ENCODE data around the gene NLN.
"Not testable (repeated sequence)": the region's sequence is repeated elsewhere in the genome, so short reads cannot be mapped to it uniquely, and the experiment has no call there.

The NLN gene

DNA sequence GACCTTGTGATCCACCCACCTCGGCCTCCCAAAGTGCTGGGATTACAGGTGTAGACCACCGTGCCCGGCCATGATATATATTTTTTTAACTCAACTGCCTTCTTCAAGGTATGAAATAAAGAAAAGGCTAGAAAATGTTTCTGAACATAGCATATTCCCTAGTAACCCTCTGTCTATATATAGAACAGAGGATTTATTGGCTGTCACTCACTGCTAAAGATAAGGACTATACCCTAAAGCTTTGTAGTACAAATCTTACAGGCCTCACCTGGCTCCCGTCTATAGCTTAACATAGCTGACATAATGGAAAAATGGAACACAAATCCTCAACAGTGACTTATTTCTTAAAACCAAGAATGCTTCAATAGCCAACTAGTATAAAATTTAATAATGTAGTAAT lies 14.3 kb upstream of the NLN start:
- peaks cover 47% of the 10 kb centered on the region for H3K36me3 Mint-ChIP-seq (ENCODE audit: insufficient read depth)
- DNase-seq (ENCODE audit: low spot score in 2 of 2) = no peak
- ATAC-seq (replicated peaks; ENCODE audit: extremely low read depth, poor library complexity, severe bottlenecking) = no peak
- no peak overlapping the region for H3K4me3 Mint-ChIP-seq
- peaks cover 6% of the 10 kb centered on the region for H3K4me1 Mint-ChIP-seq
- no peak overlapping the region for H3K27ac Mint-ChIP-seq (ENCODE audit: low read depth)
- H3K27me3 Mint-ChIP-seq = no peaks in the 10 kb centered on the region
- no peaks in the 10 kb centered on the region for H3K9me3 Mint-ChIP-seq

- H3K4me3 Mint-ChIP-seq = no peak overlapping the region
- H3K27me3 Mint-ChIP-seq = no peaks in the 10 kb centered on the region
- peaks cover 44% of the 10 kb centered on the region for H3K36me3 Mint-ChIP-seq (ENCODE audit: insufficient read depth)
- no peak overlapping the region for H3K27ac Mint-ChIP-seq (ENCODE audit: low read depth)
- ATAC-seq (replicated peaks; ENCODE audit: extremely low read depth, poor library complexity, severe bottlenecking) (no peak), DNase-seq (ENCODE audit: low spot score in 2 of 2) (no peak)
- H3K9me3 Mint-ChIP-seq = no peaks in the 10 kb centered on the region
- H3K4me1 Mint-ChIP-seq = peaks cover 9% of the 10 kb centered on the region
Observed at GRCh38 chr5:65708145-65708544, 13.9 kb upstream of the NLN start.

DNA sequence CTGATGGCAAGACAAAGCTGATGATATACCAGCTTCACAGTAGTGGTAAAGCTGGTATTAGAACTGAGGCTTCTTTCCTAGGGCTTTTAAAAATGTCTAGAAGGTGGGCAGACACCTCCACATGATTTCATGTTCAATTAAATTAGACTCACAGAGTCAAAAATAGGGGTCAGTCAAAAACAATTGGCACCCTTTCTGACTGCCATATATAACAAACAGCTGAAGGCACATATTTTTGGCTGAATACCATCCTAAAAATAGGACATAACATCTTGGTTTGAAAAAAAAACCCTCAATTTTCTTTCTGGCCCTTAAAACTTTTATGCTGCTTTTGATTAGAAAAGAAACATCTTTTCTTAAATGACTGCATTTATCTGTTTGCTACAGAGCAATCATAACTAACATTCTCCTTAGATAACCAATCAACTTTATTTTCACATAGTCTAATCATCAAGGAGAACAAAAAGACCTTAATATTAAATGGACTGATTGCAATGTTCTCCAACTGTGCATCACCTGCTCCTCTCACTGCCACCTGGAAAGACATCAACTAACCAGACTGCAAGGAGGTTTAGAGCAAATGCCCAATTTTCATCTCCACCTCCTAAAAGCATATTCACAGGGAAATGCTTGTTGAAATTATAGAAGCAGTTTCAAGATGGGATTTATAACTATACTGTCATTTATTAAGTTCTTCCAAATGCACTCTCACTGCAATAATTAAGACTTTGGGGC lies 3.3 kb upstream of the NLN start:
- Mint-ChIP-seq H3K27ac (ENCODE audit: low read depth) (peak overlapping the region; percentile 91), H3K4me3 (peak overlapping the region; percentile 91), H3K27me3 (no peaks in the 10 kb centered on the region), H3K36me3 (ENCODE audit: insufficient read depth) (peaks cover 11% of the 10 kb centered on the region), H3K4me1 (peaks cover 25% of the 10 kb centered on the region), H3K9me3 (no peaks in the 10 kb centered on the region)
- ATAC-seq (replicated peaks; ENCODE audit: extremely low read depth, poor library complexity, severe bottlenecking) (no peak), DNase-seq (ENCODE audit: low spot score in 2 of 2) (no peak)

DNA sequence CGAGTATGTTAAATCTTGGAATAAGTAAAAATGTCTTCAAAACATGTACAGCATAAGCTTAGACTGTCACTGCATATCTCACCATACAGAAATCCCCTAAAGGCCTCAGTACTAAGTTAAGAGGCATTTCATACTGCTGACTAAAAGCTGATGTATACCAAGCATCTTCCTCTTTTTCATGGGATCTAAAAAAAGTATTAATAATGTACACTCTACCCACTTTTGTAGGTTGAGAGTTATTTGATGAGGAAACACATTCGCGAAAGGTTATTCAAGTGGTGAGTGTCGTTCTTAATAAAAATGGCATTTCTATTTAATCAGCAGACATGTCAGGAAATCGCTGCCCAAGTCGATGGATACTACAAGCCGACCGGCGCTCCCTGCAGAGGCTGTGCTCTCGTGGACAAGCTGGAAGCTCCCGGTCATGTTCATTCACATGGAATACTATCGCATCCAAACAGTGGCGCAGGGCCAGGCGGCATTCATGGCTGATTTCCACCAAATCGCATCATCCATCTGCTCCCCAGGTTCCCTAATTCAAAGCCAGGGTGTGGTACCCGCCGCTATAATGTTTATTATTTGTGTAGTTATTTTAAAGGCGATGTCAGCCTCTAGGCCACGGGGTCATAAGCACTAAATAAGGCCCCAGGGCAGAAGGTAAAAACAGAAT lies 820 bp upstream of the NLN start:
- no peaks in the 10 kb centered on the region for H3K27me3 Mint-ChIP-seq
- peak overlapping the region; percentile 91 for H3K4me3 Mint-ChIP-seq
- peak overlapping the region; percentile 91 for H3K27ac Mint-ChIP-seq (ENCODE audit: low read depth)
- peaks cover 5% of the 10 kb centered on the region for H3K36me3 Mint-ChIP-seq (ENCODE audit: insufficient read depth)
- ATAC-seq (replicated peaks; ENCODE audit: extremely low read depth, poor library complexity, severe bottlenecking) (peak; percentile 2), DNase-seq (ENCODE audit: low spot score in 2 of 2) (no peak)
- H3K9me3 Mint-ChIP-seq = no peaks in the 10 kb centered on the region
- H3K4me1 Mint-ChIP-seq = peaks cover 19% of the 10 kb centered on the region

DNA sequence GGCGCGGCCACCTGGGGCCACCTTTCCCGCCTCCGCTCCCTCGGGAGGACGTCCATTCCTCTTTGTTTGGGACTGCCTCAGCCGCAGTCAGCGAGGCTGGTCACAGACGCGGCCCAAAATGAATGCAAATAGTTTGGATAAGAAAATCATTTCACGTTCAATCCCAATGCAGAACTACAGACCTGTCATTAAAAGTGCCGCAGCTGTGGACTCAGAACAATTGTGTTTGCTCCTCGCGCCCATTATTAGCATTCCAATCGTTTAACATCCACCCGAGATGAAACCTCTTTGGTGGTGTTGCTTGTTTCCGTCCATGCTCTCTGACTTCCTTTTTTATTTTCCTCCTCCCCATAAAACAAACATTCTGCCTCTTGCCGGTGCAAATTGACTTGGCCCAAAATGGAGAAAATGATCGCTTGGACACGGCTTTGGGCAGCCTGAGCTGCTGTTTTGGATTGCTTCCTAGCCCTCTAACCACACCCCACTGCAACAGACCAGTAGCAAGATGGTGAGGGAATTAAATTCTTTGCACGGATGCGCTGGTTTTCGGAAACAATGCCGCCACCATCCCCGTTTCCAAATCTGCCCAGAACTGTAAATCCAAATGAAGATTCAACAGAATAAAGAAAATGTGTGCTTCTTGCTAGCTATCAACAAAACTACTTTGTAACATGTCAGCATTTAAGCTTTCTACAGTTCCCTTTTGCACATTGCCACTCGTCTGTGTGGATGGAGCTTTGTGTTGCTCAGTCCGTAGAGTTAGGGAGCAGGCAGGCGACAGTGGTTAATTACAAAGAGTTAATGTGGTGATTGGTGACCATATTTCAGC lies 784 bp downstream of the NLN start:
- DNase-seq (ENCODE audit: low spot score in 2 of 2) = no peak
- Mint-ChIP-seq H3K4me3 (peak overlapping the region; percentile 91), H3K36me3 (ENCODE audit: insufficient read depth) (peaks cover 5% of the 10 kb centered on the region), H3K4me1 (peaks cover 19% of the 10 kb centered on the region), H3K27me3 (no peaks in the 10 kb centered on the region), H3K9me3 (no peaks in the 10 kb centered on the region), H3K27ac (ENCODE audit: low read depth) (peak overlapping the region; percentile 36)
- no peak for ATAC-seq (replicated peaks; ENCODE audit: extremely low read depth, poor library complexity, severe bottlenecking)

DNA sequence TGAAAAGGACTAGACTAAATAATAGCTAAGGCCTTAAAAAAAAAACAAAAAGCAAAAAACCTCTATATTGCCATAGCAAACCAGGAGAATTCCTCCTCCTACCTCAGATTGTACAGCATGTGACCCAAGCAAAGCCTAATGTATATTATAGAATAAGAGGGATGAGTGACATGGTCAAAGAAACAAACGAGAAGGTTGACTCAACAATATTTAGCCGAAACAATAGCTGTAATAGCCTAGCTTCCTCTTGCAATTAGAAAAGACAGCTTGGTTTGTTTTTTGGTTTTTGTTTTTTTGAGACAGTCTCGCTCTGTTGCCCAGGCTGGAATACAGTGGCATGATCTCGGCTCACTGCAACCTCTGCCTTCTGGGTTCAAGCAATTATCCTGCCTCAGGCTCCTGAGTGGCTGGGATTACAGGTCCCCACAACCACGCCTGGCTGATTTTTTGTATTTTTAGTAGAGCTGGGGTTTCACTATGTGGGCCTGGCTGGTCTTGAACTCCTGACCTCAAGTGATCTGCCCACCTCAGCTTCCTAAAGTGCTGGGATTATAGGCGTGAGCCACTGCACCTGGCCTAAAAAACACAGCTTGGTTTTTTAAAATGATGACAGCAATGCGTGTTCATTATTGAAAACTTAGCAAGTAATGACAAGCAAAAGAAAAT lies 5.6 kb downstream of the NLN start:
- no peak overlapping the region for H3K27ac Mint-ChIP-seq (ENCODE audit: low read depth)

DNA sequence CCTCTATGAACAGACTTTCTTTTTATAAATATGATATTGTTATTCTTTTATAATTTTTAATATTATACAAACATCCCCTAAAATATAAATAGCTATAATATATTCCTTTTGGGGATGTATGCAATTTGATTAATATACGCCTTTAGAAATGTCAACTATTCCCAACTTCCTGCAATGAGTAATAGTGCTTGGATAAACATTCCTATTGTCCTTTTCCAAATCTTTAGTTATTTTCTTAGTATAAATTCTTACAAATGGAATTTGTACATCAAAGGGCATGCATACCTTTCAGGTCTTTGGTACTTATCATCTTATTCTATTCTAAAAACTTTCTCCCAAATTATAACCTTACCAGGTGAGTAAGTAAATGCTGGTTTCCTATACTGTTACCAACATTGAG lies 6.2 kb downstream of the NLN start:
- Mint-ChIP-seq H3K4me1 (peaks cover 2% of the 10 kb centered on the region), H3K9me3 (no peaks in the 10 kb centered on the region), H3K27me3 (no peaks in the 10 kb centered on the region), H3K36me3 (ENCODE audit: insufficient read depth) (peaks cover 1% of the 10 kb centered on the region), H3K27ac (ENCODE audit: low read depth) (no peak overlapping the region), H3K4me3 (no peak overlapping the region)
- no peak for DNase-seq (ENCODE audit: low spot score in 2 of 2)
- no peak for ATAC-seq (replicated peaks; ENCODE audit: extremely low read depth, poor library complexity, severe bottlenecking)

More for the DNA sequence above, 5.6 kb downstream of the NLN start:
- H3K36me3 Mint-ChIP-seq (ENCODE audit: insufficient read depth) = peaks cover 4% of the 10 kb centered on the region
- H3K27me3 Mint-ChIP-seq = no peaks in the 10 kb centered on the region
- H3K9me3 Mint-ChIP-seq = no peaks in the 10 kb centered on the region
- H3K4me3 Mint-ChIP-seq = no peak overlapping the region
- peaks cover 8% of the 10 kb centered on the region for H3K4me1 Mint-ChIP-seq
- DNase-seq (ENCODE audit: low spot score in 2 of 2) (no peak), ATAC-seq (replicated peaks; ENCODE audit: extremely low read depth, poor library complexity, severe bottlenecking) (no peak)

- no peak overlapping the region for H3K4me3 Mint-ChIP-seq
- no peaks in the 10 kb centered on the region for H3K4me1 Mint-ChIP-seq
- H3K27me3 Mint-ChIP-seq = no peaks in the 10 kb centered on the region
- no peak overlapping the region for H3K27ac Mint-ChIP-seq (ENCODE audit: low read depth)
- no peaks in the 10 kb centered on the region for H3K9me3 Mint-ChIP-seq
- ATAC-seq (replicated peaks; ENCODE audit: extremely low read depth, poor library complexity, severe bottlenecking) (no peak), DNase-seq (ENCODE audit: low spot score in 2 of 2) (no peak)
- H3K36me3 Mint-ChIP-seq (ENCODE audit: insufficient read depth) = peaks cover 1% of the 10 kb centered on the region
Observed at GRCh38 chr5:65730910-65731309, 8.9 kb downstream of the NLN start.

GRCh38 chr5:65732046-65732445 lies 10.0 kb downstream of the NLN start:
- H3K27ac Mint-ChIP-seq (ENCODE audit: low read depth); H3K4me1 Mint-ChIP-seq; H3K9me3 Mint-ChIP-seq; H3K4me3 Mint-ChIP-seq; H3K27me3 Mint-ChIP-seq; H3K36me3 Mint-ChIP-seq (ENCODE audit: insufficient read depth); DNase-seq (ENCODE audit: low spot score in 2 of 2); ATAC-seq (replicated peaks; ENCODE audit: extremely low read depth, poor library complexity, severe bottlenecking): not testable (repeated sequence)

GRCh38 chr5:65734196-65734775 lies 12.3 kb downstream of the NLN start:
- H3K9me3 Mint-ChIP-seq; H3K4me1 Mint-ChIP-seq; H3K27me3 Mint-ChIP-seq; DNase-seq (ENCODE audit: low spot score in 2 of 2); H3K4me3 Mint-ChIP-seq; ATAC-seq (replicated peaks; ENCODE audit: extremely low read depth, poor library complexity, severe bottlenecking); H3K27ac Mint-ChIP-seq (ENCODE audit: low read depth); H3K36me3 Mint-ChIP-seq (ENCODE audit: insufficient read depth): not testable (repeated sequence)

- Mint-ChIP-seq H3K27ac (ENCODE audit: low read depth) (no peak overlapping the region), H3K36me3 (ENCODE audit: insufficient read depth) (peaks cover 1% of the 10 kb centered on the region), H3K4me3 (no peak overlapping the region), H3K4me1 (no peaks in the 10 kb centered on the region), H3K27me3 (no peaks in the 10 kb centered on the region), H3K9me3 (no peaks in the 10 kb centered on the region)
- ATAC-seq (replicated peaks; ENCODE audit: extremely low read depth, poor library complexity, severe bottlenecking) (no peak), DNase-seq (ENCODE audit: low spot score in 2 of 2) (no peak)
Observed at GRCh38 chr5:65734921-65735320, 12.9 kb downstream of the NLN start.

- no peak overlapping the region for H3K4me3 Mint-ChIP-seq
- DNase-seq (ENCODE audit: low spot score in 2 of 2) = no peak
- no peaks in the 10 kb centered on the region for H3K9me3 Mint-ChIP-seq
- no peaks in the 10 kb centered on the region for H3K27me3 Mint-ChIP-seq
- no peak overlapping the region for H3K27ac Mint-ChIP-seq (ENCODE audit: low read depth)
- ATAC-seq (replicated peaks; ENCODE audit: extremely low read depth, poor library complexity, severe bottlenecking) = no peak
- H3K36me3 Mint-ChIP-seq (ENCODE audit: insufficient read depth) = peaks cover 1% of the 10 kb centered on the region
- no peaks in the 10 kb centered on the region for H3K4me1 Mint-ChIP-seq
Observed at GRCh38 chr5:65736011-65736410, 14.0 kb downstream of the NLN start.
